ENCODE results near the gene LPCAT3. TPM values are rescaled to one million over a fixed set of nuclear protein-coding genes. Genes with fewer than 3 reads are reported as not detected.

Gene LPCAT3
- total RNA-seq, 1 experiment from 2014 or later, result 45.8 TPM

DNA sequence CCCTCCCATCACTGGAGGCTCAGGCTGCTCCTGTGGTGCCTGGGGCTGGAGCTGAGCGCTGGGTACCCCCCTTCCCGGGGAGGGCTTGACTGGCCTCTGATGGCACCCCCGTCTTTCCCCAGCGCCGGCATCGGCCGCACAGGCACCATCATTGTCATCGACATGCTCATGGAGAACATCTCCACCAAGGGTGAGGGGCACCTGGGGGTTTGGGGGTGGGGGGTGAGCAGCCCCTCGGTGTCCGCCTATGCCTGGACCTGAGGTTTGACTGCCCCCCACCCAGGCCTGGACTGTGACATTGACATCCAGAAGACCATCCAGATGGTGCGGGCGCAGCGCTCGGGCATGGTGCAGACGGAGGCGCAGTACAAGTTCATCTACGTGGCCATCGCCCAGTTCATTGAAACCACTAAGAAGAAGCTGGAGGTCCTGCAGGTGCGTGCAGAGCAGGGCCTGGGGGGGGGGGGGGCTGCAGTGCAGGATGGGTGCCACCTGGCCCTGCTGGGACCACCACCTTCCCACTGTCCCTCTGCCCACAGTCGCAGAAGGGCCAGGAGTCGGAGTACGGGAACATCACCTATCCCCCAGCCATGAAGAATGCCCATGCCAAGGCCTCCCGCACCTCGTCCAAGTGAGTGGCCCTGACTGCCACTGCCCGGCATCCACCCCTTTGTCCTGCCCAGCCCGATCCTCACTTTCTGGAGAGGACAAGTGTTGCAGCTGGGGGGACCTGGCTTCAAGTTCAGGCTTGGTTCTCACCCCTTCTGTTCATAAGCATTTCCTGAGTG is 58.3 kb downstream of the LPCAT3 start:
- H3K27ac ChIP-seq (ENCODE audit: low read depth, low read length), result peak overlapping the region; percentile 97
- H3K4me1 ChIP-seq (ENCODE audit: control insufficient read depth in 1 of 2, insufficient read depth in 2 of 2, low read length in 2 of 2), result peaks cover 20 to 40% of the 10 kb centered on the region in 2 experiments
- no peak for DNase-seq (ENCODE audit: low read depth, low spot score)
- H3K79me2 ChIP-seq (ENCODE audit: insufficient read depth, low read length), result peaks cover 21% of the 10 kb centered on the region
- peak overlapping the region; percentile 100 for H3K9ac ChIP-seq (ENCODE audit: low read length)
- H2AFZ ChIP-seq (ENCODE audit: low read depth, low read length, poor library complexity, severe bottlenecking), result no peak overlapping the region
- ChIA-PET RAD21 (ENCODE audit: low non-redundant PET in 1 of 2, low total read pairs in 2 of 2, uncharacterized antibody in 2 of 2, unreplicated experiment in 2 of 2) (interaction anchor here in 1 of 2 experiments (4.0 kb wide), 1 partner anchor 14 kb away, joined by 22 read pairs; no protein-coding TSS in a partner anchor), CTCF (interaction anchor here (2.7 to 6.0 kb wide), 3 partner anchors 14 to 88 kb away, joined by 11 to 101 read pairs (median 18); partner anchors contain the start of genes C12orf57, RNU7-1 and SPSB2), POLR2A (interaction anchor here (1.7 to 9.9 kb wide), 2 partner anchors 13 to 58 kb away, joined by 4 to 269 read pairs; partner anchors contain the start of genes C12orf57, LPCAT3 and RNU7-1)
- H4K20me1 ChIP-seq (ENCODE audit: insufficient read depth), result no peaks in the 10 kb centered on the region
- no peaks in the 10 kb centered on the region; a peak in 1 of 4 replicates for H3K36me3 ChIP-seq (ENCODE audit: control insufficient read depth in 1 of 2, insufficient read depth in 2 of 2, low read length in 2 of 2)
- H3K9me2 ChIP-seq (ENCODE audit: insufficient read depth), result no peaks in the 10 kb centered on the region
- BruUV-seq (replicated peaks), result no TSS peak
- 0 out of 2 replicates have a peak overlapping the region, but pooled peaks have one; percentile 87 for H3K4me2 ChIP-seq (ENCODE audit: low read length)
- H3K27me3 ChIP-seq (ENCODE audit: insufficient read depth, low read length), result no peaks in the 10 kb centered on the region
- no peak for ATAC-seq
- no peak overlapping the region for H3K4me3 ChIP-seq (replicated peaks in 1 of 2; ENCODE audit: low read depth in 1 of 2, low read length in 2 of 2)
- no peaks in the 10 kb centered on the region for H3K9me3 ChIP-seq (ENCODE audit: control insufficient read depth in 1 of 2, insufficient read depth in 1 of 2, low read depth in 1 of 2, low read length in 2 of 2)
- intact Hi-C loops (cut with micrococcal nuclease), result loop anchor here (5.0 kb wide), 1 partner anchor 208 kb away; the partner anchor contains the start of gene MLF2
- no peak for TF ChIP-seq SP1 (IDR thresholded peaks at IDR 0.05; ENCODE audit: low read depth)
- no peak for TF ChIP-seq POLR2A (IDR thresholded peaks at IDR 0.05; ENCODE audit: borderline replicate concordance, extremely low read depth, insufficient read depth, insufficient read length)
- TF ChIP-seq EZH2phosphoT487 (IDR thresholded peaks at IDR 0.05; ENCODE audit: borderline replicate concordance), result no peak
- no peak for TF ChIP-seq EZH2 (IDR thresholded peaks at IDR 0.05)
- TF ChIP-seq CEBPB (IDR thresholded peaks at IDR 0.05; ENCODE audit: low read depth), result no peak
- no peak for TF ChIP-seq JUND (IDR thresholded peaks at IDR 0.05)
- no peak for TF ChIP-seq ELF1 (IDR thresholded peaks at IDR 0.05; ENCODE audit: borderline replicate concordance, low read depth)
- TF ChIP-seq, protein P1, sequence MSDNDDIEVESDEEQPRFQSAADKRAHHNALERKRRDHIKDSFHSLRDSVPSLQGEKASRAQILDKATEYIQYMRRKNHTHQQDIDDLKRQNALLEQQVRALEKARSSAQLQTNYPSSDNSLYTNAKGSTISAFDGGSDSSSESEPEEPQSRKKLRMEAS (IDR thresholded peaks at IDR 0.05), result no peak
- no peak for TF ChIP-seq SRF (IDR thresholded peaks at IDR 0.05; ENCODE audit: low read depth)
- TF ChIP-seq TCF7L2 (IDR thresholded peaks at IDR 0.05; ENCODE audit: borderline replicate concordance, extremely low read depth, insufficient read depth, insufficient read length), result no peak
- TF ChIP-seq, protein P2, sequence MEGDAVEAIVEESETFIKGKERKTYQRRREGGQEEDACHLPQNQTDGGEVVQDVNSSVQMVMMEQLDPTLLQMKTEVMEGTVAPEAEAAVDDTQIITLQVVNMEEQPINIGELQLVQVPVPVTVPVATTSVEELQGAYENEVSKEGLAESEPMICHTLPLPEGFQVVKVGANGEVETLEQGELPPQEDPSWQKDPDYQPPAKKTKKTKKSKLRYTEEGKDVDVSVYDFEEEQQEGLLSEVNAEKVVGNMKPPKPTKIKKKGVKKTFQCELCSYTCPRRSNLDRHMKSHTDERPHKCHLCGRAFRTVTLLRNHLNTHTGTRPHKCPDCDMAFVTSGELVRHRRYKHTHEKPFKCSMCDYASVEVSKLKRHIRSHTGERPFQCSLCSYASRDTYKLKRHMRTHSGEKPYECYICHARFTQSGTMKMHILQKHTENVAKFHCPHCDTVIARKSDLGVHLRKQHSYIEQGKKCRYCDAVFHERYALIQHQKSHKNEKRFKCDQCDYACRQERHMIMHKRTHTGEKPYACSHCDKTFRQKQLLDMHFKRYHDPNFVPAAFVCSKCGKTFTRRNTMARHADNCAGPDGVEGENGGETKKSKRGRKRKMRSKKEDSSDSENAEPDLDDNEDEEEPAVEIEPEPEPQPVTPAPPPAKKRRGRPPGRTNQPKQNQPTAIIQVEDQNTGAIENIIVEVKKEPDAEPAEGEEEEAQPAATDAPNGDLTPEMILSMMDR (IDR thresholded peaks at IDR 0.05 in 2 of 3, conservative IDR thresholded peaks at IDR 0.05 in 1 of 3; ENCODE audit: borderline replicate concordance in 1 of 3, insufficient read depth in 1 of 3, low read depth in 2 of 3, low read length in 2 of 3), result no peak

Measured in HCT116 (cell line).